Measurements from ENCODE around the gene NUDT8.
"Not testable (repeated sequence)": the region's sequence is repeated elsewhere in the genome, so short reads cannot be mapped to it uniquely, and the experiment has no call there.

Gene NUDT8

DNA sequence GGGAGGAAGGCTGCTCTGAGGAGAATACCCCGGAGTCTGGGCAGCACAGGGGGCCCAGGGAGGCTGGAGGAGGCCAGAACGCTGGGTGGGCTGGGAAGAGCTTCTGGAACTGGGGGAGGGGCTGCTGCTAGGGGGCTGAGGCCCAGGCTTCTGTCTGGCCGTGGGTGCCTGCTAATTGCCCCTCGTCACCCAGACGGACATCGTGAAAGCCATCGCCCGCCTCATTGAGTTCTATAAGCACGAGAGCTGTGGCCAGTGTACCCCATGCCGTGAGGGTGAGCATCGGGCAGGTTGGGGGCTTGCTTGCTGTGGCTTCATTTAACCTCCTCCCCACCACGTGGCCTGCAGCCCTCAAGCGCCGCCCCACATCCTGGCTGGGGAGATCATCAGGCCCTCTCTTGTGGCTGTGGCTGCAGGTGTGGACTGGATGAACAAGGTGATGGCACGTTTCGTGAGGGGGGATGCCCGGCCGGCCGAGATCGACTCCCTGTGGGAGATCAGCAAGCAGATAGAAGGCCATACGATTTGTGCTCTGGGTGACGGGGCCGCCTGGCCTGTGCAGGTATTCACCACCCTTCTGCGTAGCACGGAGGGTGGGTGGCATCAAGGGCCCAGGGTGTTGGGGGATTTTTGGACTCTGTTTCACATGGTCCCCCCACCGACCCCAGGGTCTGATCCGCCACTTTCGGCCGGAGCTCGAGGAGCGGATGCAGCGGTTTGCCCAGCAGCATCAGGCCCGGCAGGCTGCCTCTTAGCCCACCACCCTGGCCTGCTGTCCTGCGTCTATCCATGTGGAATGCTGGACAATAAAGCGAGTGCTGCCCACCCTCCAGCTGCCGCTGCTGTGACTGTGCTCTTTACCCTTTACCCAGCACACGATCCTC lies 17.8 kb downstream of the NUDT8 start:
- no peak for DNase-seq

DNA sequence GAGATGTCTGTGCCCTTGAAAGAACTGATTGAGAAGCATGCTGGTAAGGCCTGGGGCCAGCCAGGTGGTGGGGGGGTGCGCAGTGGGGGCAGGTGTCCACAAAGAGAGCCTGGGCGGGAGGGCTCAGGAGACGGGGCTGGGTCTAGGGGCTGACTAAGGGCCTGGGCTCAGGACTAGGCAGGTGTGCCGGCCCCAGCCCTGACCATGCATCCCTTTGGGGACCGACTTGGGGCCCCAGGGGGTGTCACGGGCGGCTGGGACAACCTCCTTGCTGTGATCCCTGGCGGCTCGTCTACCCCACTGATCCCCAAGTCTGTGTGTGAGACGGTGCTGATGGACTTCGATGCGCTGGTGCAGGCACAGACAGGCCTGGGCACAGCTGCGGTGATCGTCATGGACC lies 18.6 kb downstream of the NUDT8 start:
- DNase-seq, result no peak

DNA sequence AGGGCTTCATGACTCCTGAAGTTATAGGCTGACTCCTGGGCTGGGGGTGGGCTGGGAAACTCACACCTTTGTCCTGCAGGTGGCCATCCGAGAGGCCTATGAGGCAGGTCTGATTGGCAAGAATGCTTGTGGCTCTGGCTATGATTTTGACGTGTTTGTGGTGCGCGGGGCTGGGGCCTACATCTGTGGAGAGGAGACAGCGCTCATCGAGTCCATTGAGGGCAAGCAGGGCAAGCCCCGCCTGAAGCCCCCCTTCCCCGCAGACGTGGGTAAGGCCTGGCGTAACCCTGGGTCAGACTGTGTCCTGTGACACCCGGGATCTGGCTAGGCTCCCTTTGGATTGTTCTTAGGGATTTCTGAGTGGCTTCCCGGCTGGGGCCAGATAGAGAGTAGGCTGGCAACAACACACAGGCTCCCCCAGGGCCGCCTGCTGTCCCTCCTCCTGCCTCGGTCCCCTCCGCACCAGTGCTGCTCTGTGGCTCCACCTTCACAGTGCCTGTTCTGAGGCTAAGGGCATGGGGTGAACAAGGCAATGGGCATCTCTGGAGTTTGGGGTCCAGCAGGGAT lies 19.4 kb downstream of the NUDT8 start:
- no peak for DNase-seq

DNA sequence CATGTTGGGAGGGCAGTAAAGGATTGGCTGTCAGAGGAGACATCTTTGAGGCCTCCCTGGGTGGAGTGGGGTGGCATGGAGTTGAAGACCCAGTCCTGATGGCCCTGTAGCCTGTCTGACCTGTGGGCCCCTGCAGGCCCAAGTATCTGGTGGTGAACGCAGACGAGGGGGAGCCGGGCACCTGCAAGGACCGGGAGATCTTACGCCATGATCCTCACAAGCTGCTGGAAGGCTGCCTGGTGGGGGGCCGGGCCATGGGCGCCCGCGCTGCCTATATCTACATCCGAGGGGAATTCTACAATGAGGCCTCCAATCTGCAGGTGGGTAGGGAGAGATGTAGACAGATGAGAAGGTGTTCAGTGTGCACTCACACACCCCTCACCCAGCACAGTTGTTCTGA lies 20.4 kb downstream of the NUDT8 start:
- DNase-seq, result no peak

DNA sequence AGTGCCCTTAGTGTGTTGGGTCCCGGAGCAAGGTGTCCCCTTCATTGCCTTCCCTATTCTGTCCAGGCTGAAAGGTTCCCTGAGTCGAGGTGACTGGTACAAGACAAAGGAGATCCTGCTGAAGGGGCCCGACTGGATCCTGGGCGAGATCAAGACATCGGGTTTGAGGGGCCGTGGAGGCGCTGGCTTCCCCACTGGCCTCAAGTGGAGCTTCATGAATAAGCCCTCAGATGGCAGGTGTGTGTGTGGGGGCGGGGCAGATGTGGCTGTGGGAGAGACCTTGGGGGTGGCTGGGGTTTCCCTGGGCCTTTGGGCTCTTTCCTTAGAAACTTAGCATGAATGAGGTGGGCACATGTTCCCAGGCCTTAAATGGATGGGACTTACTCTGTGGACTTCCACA lies 21.3 kb downstream of the NUDT8 start:
- DNase-seq, result no peak

DNA sequence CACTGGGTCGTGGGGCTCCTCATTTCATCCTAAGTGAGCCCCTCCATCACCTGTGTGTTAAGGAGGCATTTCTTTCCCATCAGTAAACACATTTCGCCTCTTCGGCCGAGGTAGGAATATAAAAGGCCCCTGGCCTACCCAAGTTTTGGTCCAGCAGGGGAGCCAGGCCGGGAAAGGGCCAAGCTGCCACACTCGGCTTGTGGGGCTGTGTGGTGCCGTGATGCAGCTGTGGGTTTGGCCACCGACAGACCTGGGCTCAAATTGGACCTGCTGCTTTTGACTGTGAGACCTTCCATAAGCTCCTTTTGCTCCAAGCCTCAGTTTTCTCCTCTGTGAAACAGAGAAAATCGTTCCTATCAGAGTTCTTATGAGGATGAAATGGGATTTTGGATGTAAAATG lies 22.2 kb downstream of the NUDT8 start:
- DNase-seq, result no peak

DNA sequence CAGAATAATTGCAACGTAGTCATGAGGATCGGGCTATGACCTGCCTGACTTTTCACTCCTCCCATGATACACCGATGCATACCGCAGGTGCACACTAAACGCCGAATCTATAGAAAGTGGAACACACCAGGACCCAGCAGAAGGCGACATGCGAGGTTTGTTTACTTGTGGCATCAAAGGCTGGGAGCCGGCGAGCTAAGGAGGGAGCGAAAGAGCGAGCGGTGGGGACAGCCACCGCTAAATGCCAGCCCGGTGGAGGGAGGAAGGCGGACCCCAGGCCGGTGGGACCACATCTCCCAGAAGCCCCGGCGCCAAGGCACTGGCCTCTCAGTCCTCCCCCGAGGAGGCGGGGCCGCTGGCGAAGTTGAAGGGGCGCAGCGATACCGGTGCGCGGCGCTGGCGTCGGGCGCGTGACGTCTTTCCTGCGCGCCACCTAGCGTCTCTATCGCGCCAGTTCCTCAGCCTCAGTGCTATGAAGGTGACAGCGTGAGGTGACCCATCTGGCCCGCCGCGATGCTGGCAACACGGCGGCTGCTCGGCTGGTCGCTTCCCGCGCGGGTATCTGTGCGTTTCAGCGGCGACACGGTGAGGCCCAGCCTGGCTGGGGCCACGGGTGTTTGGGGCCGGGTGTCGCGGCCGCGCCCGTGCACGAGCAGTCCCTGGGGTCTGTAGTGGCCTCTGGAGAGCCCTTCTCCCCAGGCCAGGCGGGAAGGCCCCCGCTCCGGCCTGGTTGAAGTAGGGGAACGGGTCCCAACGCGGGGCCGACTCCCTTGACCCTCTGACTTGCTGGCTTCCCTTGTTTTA lies 23.0 kb downstream of the NUDT8 start, which contains the start of gene NDUFV1:
Gene NDUFV1 (plus strand): TSS at position 445 of the 804 bp plus-strand sequence. CDS start 69 bp downstream, at position 514.
- peak; percentile 94 for DNase-seq

DNA sequence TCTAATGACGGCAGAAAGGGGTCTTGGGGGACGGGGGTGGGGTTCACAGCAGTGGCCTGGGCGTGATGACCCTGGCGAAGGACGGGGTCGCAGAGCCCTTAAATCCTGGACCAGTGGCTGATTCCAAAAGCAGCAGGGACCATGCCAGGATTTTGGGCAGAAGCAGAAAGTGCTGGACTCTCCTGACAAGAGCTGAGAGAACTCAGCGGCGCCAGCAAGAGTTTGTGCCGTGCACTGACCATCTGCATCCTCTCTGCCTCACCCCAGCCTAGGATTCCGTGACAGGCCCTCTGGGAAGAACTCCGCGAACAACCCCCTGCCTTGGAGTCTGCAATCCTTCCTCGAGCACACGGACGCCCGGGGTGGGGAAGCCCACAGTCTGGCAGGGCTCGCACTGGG lies 23.6 kb downstream of the NUDT8 start:
- DNase-seq, result peak; percentile 25

DNA sequence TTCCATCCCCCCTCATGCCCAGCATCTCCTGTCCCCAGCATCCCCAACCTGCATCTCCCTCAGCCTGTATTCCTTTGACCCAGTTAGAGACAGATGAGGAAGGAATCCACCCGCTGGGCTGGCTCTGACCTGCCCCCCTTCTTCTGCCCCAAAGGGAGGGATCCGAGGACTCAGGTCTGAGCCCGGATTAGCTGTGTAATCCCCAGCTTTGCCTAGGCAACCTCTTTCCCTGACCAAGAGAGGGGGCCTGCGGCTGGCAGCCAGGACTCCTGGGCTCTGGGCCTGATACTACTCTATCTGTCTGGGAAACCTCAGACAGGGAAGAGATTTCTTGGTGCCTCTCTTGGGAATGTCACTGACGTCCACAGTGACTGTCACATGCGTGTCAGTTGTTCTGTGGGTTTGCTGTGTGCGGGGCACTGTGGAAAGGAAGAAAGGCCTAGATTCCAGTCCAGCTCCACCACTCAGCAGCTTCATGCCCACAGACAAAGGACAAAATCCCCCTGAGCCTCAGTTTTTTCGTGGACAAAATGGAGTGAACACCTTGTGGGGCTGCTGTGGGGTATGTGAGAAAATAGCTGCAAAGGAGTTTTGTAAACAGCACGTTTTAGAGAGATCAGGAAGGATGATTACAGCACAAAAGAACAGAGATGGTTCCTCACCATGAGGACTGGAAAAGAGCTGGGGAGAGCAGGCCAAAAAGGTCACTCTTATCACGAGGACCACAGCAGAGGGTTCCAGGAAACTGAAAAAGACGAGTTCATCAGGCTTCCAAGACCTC lies 24.3 kb downstream of the NUDT8 start:
- DNase-seq, result no peak

DNA sequence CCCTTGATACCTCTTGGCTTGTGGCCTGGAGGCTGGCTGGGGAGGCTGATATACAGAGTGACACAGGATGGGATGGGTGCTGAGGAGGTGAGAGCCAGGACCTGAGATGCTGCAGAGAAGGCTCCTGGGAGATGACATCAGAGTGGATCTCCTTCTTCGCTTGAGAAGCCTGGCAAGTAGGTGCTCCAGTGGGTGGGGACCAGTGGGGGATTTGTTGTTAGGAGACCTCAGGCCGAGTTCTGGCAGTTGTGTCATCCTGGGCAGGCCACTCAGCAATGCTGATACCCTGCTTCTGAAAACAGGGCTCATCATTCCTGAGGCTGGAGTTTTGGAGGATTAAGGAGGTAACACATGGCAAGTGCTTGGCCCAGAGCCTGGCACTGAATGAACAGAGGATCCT lies 24.9 kb downstream of the NUDT8 start:
- no peak for DNase-seq

DNA sequence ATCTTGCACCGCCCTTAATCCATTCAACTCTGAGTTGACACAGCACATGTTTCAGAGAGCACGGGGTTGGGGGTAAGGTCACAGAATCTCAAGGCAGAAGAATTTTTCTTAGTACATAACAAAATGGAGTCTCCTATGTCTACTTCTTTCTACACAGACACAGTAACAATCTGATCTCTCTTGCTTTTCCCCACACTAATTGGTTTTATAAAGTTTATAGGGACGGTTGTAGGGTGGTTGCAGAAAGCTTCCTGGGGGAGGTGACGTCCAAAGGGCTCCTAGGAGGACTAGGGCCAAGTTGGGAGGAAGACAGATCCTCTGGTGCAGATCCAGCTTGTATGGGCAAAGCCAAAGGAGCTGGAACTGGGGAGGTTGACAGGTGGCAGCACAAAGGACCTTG lies 25.6 kb downstream of the NUDT8 start:
- DNase-seq, result not testable (repeated sequence)

DNA sequence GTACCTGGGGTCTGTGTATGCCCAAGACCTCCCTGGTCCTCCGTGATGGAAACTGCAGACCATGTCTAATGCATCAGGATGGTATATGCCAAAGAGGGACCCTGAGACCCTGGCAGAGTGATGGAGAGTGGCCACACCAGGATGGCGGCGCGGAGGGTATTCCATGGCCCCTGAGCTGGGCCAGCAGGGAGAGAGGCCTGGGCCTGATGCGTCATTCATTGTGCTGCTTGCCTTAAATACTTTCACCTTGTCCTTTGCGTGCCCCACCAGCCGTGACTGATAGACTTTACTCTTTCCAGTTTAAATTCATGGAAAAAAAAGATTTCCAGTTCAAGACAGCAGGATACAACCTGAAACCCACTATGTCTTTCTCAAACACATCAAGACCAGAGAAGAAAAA lies 28.6 kb downstream of the NUDT8 start:
- no peak for DNase-seq

DNA sequence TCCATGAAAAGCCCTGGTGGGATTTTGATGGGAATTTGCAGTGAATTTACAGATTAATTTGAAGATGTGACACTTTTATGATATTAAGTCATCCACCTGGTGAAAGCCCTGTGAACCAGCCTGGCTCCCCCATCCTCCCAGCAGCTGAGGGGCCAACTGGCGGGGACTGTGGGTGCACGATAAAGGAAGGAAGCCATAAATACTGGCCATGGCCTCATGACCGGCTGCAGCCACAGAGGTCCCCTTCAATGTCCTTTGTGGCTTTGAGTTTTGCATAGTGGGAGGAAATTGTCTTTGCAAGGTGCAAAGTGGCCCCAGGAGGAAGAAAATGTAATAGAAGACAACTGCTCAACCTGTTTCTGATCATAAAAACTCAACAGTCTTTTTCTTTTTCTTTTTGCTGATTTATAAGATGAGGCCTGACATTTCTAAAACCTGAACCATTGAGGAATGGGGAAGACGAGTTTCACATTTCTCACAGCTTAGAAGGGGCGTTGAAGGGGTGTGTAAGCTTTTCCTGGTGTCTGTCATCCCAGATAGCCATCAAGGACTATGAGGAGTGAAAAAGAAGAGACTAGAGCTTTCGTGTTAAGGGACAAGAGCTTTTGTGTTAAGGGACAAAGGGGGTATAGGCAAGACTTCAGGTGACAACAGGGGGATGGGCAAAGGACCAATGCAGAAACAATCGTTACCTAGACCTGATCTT lies 29.3 kb downstream of the NUDT8 start:
- no peak for DNase-seq

DNA sequence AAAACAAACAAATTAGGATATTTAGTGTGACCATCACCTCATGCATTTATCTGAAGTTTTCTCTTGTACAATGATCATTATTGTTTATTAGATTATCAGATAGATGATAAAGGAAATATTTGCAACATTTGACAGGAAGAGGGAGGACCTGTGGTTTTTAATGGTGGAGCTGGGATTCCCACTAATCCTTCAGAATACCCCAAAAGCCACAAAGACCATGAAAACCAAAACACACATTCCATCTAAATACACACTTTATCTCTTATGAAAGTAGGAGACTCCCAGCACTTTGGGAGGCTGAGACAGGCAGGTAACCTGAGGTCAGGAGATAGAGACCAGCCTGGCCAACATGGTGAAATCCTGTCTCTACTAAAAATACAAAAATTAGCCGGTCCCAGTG lies 30.6 kb downstream of the NUDT8 start:
- DNase-seq, result no peak

DNA sequence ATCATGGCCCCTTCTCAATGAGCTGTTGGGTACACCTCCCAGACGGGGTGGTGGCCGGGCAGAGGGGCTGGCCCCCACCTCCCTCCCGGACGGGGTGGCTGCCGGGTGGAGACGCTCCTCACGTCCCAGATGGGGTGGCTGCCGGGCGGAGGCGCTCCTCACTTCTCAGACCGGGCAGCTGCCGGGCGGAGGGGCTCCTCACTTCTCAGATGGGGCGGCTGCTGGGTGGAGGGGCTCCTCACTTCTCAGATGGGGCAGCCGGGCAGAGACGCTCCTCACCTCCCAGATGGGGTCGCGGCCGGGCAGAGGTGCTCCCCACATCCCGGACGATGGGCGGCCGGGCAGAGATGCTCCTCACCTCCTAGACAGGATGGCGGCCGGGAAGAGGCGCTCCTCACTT lies 31.8 kb downstream of the NUDT8 start:
- not testable (repeated sequence) for DNase-seq

DNA sequence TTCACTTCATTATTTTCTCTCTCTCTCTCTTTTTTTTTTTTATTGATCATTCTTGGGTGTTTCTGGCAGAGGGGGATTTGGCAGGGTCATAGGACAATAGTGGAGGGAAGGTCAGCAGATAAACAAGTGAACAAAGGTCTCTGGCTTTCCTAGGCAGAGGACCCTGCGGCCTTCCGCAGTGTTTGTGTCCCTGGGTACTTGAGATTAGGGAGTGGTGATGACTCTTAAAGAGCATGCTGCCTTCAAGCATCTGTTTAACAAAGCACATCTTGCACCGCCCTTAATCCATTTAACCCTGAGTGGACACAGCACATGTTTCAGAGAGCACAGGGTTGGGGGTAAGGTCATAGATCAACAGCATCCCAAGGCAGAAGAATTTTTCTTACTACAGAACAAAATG lies 32.3 kb downstream of the NUDT8 start:
- DNase-seq, result not testable (repeated sequence)

DNA sequence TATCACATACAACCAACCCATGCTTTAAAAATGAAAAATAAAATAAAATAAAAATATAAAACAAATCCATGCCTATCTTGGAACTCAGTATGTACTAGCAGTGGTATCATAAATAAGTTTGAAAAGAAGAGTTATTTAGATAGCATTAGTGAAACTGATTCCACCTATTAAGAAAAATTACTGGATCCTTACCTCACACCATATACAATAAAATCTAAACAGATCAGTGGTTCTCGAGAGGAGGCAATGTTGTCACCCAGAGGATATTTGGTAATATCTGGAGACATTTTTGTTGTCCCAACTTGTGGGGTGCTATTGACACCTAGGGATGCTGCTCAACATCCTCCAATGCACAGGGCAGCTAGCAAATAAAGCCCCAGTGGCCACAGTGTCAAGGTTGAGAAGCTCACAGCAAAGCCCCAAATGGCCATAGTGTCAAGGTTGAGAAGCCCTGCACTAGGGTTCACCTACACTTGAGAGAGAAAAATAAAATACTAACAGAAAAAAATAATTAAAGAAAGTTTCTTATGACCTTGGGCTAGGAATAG lies 32.9 kb downstream of the NUDT8 start:
- DNase-seq, result no peak

DNA sequence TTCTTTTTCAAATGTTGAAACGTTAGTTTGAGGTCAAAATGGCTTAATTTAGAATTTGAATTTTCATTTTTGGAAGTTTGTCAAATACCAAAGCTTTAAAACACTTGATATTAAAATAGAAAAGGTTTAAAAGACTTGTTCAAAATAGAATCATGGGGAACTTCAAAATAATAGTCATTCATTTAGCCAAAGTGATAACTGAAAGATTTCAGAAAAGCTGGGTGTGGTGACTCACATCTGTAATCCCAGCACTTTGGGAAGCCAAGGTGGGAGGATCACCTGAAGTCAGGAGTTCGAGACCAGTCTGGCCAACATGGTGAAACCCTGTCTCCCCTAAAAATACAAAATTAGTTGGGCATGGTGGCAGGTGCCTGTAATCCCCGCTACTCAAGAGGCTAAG lies 35.3 kb downstream of the NUDT8 start:
- no peak for DNase-seq

DNA sequence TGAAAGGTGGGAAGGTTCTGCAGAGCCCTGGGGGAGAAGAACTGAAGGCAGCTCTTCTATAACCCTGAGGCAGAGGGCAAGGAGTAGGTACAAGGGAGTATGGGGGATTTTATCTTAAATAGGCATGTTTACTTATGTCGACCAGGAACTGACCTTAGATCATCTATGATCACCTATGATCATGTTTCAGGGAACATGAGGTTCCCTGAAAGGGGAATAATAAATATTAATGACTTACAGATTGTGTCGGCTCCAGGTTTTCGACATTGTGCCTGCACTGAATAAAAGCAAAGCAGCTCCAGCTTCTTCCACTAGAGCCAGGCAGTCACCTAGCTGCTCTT lies 36.2 kb downstream of the NUDT8 start:
- no peak for DNase-seq

DNA sequence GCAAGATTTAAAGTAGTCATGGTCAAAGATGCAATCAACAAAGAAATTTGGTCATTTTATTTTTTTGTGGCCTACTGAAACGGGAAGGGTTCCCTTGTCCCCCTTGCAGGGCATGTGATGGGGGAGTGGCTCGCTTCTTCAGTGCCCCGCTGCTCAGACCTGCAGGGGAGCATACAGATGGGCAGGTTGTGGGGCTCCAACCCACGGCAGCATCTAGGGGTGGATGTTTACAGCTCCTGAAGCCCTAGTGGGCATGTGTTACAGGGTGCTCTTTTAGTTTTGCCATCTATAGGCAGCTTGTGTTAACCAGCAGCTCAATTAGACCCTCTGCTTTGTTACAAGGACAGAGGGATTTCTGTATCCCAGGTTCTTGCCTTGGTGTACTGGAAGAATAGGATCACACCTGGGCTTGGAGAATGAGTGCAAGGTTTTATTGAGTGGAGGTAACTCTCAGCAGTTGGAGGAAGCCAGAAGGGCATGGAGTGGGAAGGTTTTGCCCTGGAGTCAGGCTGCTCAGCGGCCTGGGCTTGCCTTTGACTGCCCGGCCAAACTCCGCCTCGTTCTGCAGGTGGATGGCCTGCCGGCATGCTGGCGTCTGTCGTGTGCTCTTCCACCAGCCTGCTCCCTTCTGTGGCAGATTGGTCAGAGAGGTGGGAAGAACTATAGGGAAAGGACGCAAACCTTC lies 36.7 kb downstream of the NUDT8 start:
- no peak for DNase-seq

DNA sequence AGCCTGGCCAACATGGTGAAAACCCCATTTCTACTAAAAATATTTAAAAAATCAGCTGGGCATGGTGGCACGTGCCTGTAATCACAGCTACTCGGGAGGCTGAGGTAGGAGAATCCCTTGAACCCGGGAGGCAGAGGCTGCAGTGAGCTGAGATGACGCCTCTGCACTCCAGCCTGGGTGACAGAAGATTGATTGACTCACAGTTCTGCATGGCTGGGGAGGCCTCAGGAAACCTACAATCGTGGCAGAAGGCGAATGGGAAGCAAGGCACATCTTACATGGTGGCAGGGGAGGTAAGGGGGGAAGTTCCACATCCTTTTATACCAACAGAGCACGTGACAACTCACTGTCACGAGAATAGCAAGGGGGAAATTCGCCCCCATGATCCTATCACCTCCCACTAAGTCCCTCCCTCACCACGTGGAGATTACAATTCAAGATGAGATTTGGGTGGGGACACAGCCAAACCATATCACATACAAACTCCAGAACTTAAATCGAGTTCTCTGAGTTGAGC lies 40.8 kb downstream of the NUDT8 start:
- DNase-seq, result not testable (repeated sequence)
